Fibroblast of lung (primary cell): ENCODE results near the gene EDEM2. TPM values are rescaled to one million over a fixed set of nuclear protein-coding genes. Genes with fewer than 3 reads are reported as not detected.
"Not testable (repeated sequence)": the region's sequence is repeated elsewhere in the genome, so short reads cannot be mapped to it uniquely, and the experiment has no call there.

Experiments used
- DNase-seq, 2 donors: peaks; one replicate each; pipeline versions ENCODE4 v3.0.0 to v3.0.0-alpha.2; 2010; ENCODE audit warnings: low read depth in 2 of 2
- H2AFZ ChIP-seq: 2 replicates; pipeline ENCODE4 v1.5.1; 2012; ENCODE audit warnings: low read length, control low read depth, inconsistent platforms
- H3K27ac ChIP-seq: 2 replicates; pipeline ENCODE4 v1.5.1; 2011; ENCODE audit warnings: low read length, control low read depth; ENCODE audit not compliant: insufficient read depth
- H3K27me3 ChIP-seq: 2 replicates; pipeline ENCODE4 v1.5.1; 2011; ENCODE audit warnings: mild to moderate bottlenecking, low read length; ENCODE audit not compliant: control insufficient read depth, insufficient read depth
- H3K36me3 ChIP-seq: 2 replicates; pipeline ENCODE4 v1.5.1; 2011; ENCODE audit warnings: low read length; ENCODE audit not compliant: control insufficient read depth, insufficient read depth
- H3K4me1 ChIP-seq: 2 replicates; pipeline ENCODE4 v1.5.1; 2011; ENCODE audit warnings: low read length; ENCODE audit not compliant: control insufficient read depth, insufficient read depth; ENCODE audit errors: extremely low read depth
- H3K4me2 ChIP-seq: 2 replicates; pipeline ENCODE4 v1.5.1; 2011; ENCODE audit warnings: low read length, control low read depth; ENCODE audit not compliant: insufficient read depth; ENCODE audit errors: extremely low read depth
- H3K4me3 ChIP-seq, 4 experiments: fragments of 200-600 bp in 1 of 4; sonication (generic) in 1 of 4; replicated peaks in 1 of 4; 2 replicates each; pipeline ENCODE4 v1.5.1; 2011 to 2016; ENCODE audit warnings: low read length in 4 of 4, low read depth in 3 of 4, mild to moderate bottlenecking in 3 of 4, control low read depth in 2 of 4, inconsistent platforms in 1 of 4, mixed read lengths in 1 of 4; ENCODE audit not compliant: insufficient read depth in 1 of 4; ENCODE audit errors: control extremely low read depth in 1 of 4
- H3K79me2 ChIP-seq: 2 replicates; pipeline ENCODE4 v1.5.1; 2012; ENCODE audit warnings: mild to moderate bottlenecking, low read length, inconsistent platforms; ENCODE audit not compliant: control insufficient read depth, insufficient read depth
- H3K9ac ChIP-seq: 2 replicates; pipeline ENCODE4 v1.5.1; 2011; ENCODE audit warnings: mild to moderate bottlenecking, low read length, control low read depth; ENCODE audit not compliant: insufficient read depth
- H3K9me3 ChIP-seq: 2 replicates; pipeline ENCODE4 v1.5.1; 2012; ENCODE audit warnings: low read depth, low read length; ENCODE audit not compliant: control insufficient read depth, insufficient read depth
- H4K20me1 ChIP-seq: 2 replicates; pipeline ENCODE4 v1.5.1; 2011; ENCODE audit warnings: low read length; ENCODE audit not compliant: control insufficient read depth, insufficient read depth; ENCODE audit errors: extremely low read depth
- EZH2 ChIP-seq: IDR thresholded peaks from 2 replicates; pipeline ENCODE4 v1.5.1; 2012; ENCODE audit warnings: low read length, control low read depth, mild to moderate bottlenecking; ENCODE audit errors: missing control alignments
- polyA plus RNA-seq, 2 donors: library from polyadenylated mRNA; depleted of rRNA in 1 of 2; stranded (reverse) in 1 of 2; unstranded in 1 of 2; fragments of >200 nt; gene quantifications; 2 replicates each; pipeline ENCODE4 v1.2.1, GENCODE V29; 2011 to 2012; ENCODE audit warnings: missing spikeins in 1 of 2
- total RNA-seq: library from RNA; depleted of rRNA; stranded (reverse); fragments of >200 nt; gene quantifications from 2 replicates; pipeline ENCODE4 v1.2.1, GENCODE V29; 2014
- TF ChIP-seq, protein P1 (sequence below), 2 donors: IDR thresholded peaks in 1 of 2; conservative IDR thresholded peaks in 1 of 2; 1 replicate in 1 of 2; 2 replicates in 1 of 2; pipeline ENCODE4 v1.5.1; 2011 to 2012; ENCODE audit warnings: low read length in 2 of 2, control low read depth in 1 of 2, inconsistent platforms in 1 of 2, low read depth in 1 of 2, mild to moderate bottlenecking in 1 of 2

Gene EDEM2
- total and polyA plus RNA-seq, 2 donors (not counting 1 experiment from before 2014, with no cell fraction given), result 23.8 to 99.4 TPM

DNA sequence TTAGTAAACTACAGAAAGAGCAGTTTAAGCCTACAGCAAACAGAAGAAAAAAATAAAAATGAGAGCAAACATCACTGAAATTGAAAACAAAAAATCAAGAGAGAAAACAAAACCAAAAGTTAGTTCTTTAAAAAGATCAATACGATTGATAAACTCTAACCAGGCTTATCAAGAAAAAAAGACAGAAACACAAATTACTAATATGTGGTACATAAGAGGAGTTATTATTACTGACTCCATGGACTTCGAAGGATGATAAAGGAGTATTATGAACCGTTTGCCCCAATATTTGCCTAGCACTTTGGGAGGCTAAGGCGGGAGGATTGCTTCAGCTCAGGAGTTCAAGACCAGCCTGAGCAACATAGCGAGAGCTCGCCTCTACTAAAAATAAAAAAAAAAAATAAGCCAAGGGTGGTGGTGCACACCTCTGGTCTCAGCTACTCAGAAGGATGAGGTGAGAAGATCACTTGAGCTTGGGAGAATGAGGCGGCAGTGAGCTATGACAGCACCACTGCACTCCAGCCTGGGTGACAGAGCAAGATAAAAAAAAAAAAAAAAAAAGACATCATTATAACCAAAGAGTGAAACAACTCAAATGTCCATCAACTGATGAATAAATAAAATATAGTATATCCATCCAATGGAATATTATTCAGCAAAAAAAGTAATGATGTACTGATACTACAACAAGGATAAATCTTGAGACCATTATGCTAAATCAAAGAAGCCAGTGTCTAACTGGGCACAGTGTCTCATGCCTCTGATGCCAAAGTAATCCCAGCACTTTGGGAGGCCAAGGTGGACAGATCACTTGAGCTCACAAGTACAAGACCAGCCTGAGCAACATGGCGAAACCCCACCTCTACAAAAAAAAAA, 67.4 kb downstream of the EDEM2 start:
- Histone ChIP-seq H3K36me3 (peaks cover 5% of the 10 kb centered on the region), H3K79me2 (peaks cover 61% of the 10 kb centered on the region), H4K20me1 (no peaks in the 10 kb centered on the region), H3K9ac (no peak overlapping the region), H3K27me3 (no peaks in the 10 kb centered on the region), H3K4me1 (no peaks in the 10 kb centered on the region), H2AFZ (no peak overlapping the region), H3K27ac (no peak overlapping the region), H3K9me3 (no peaks in the 10 kb centered on the region), H3K4me3 (no peak overlapping the region), H3K4me2 (no peak overlapping the region)
- TF ChIP-seq, protein P1, sequence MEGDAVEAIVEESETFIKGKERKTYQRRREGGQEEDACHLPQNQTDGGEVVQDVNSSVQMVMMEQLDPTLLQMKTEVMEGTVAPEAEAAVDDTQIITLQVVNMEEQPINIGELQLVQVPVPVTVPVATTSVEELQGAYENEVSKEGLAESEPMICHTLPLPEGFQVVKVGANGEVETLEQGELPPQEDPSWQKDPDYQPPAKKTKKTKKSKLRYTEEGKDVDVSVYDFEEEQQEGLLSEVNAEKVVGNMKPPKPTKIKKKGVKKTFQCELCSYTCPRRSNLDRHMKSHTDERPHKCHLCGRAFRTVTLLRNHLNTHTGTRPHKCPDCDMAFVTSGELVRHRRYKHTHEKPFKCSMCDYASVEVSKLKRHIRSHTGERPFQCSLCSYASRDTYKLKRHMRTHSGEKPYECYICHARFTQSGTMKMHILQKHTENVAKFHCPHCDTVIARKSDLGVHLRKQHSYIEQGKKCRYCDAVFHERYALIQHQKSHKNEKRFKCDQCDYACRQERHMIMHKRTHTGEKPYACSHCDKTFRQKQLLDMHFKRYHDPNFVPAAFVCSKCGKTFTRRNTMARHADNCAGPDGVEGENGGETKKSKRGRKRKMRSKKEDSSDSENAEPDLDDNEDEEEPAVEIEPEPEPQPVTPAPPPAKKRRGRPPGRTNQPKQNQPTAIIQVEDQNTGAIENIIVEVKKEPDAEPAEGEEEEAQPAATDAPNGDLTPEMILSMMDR (conservative IDR thresholded peaks at IDR 0.05 in 1 of 2, IDR thresholded peaks at IDR 0.05 in 1 of 2; ENCODE audit: low read depth in 1 of 2, low read length in 2 of 2), result no peak
- no peak for TF ChIP-seq EZH2
- DNase-seq, result no peak

DNA sequence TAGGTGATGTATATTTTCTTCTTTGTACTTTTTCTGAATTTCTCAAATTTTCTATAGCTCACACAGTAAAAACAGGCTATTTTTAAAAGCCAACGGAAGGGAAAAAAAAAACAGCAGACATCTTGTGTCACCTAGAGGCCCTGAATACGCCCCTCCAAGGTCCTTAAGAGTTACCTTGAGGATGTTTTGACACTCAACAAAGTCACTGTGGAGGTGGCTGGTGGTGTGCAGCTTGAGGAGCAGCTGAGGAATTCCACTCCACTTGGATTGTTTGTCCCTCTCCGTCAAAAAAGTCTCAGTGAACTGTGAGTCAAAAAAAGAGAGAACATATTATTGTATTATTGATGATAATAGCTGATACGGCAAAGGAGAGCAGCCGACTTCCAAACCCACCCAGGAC, 69.3 kb downstream of the EDEM2 start:
- Histone ChIP-seq H3K27me3 (no peaks in the 10 kb centered on the region), H3K79me2 (peaks cover 50% of the 10 kb centered on the region), H3K9ac (no peak overlapping the region), H3K4me2 (no peak overlapping the region), H4K20me1 (no peaks in the 10 kb centered on the region), H3K4me3 (no peak overlapping the region), H2AFZ (no peak overlapping the region), H3K9me3 (no peaks in the 10 kb centered on the region), H3K27ac (no peak overlapping the region), H3K36me3 (peaks cover 5% of the 10 kb centered on the region), H3K4me1 (no peaks in the 10 kb centered on the region)
- TF ChIP-seq, protein P1 (conservative IDR thresholded peaks at IDR 0.05 in 1 of 2, IDR thresholded peaks at IDR 0.05 in 1 of 2; ENCODE audit: low read depth in 1 of 2, low read length in 2 of 2), result no peak
- DNase-seq, result no peak

DNA sequence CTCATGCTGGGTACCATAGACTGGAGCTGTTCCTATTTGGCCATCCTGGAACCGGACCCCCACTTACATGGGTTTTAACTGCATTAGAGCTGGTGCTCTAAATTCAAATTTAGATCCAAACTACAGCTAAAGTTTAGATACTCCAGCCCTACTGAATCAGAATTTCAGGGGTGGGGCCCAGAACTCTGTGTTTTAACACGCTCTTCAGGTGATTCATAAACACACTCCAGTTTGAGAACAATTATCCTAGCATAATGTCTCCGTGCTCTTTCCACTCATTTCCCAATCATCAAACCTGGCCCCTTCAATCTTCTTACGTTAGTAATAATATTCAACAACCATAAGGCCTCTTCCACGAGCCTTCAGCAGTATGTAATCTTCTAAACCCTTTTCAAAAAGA, 69.8 kb downstream of the EDEM2 start:
- H3K4me1 ChIP-seq, result no peaks in the 10 kb centered on the region
- H3K36me3 ChIP-seq, result peaks cover 5% of the 10 kb centered on the region
- H3K27me3 ChIP-seq, result no peaks in the 10 kb centered on the region
- H3K79me2 ChIP-seq, result peaks cover 45% of the 10 kb centered on the region
- H3K4me3 ChIP-seq, result no peak overlapping the region
- no peak overlapping the region for H2AFZ ChIP-seq
- no peak overlapping the region for H3K27ac ChIP-seq
- no peak overlapping the region for H3K9ac ChIP-seq
- H3K9me3 ChIP-seq, result no peaks in the 10 kb centered on the region
- no peaks in the 10 kb centered on the region for H4K20me1 ChIP-seq
- no peak overlapping the region for H3K4me2 ChIP-seq
- DNase-seq, result no peak
- no peak for TF ChIP-seq EZH2
- TF ChIP-seq, protein P1 (conservative IDR thresholded peaks at IDR 0.05 in 1 of 2, IDR thresholded peaks at IDR 0.05 in 1 of 2; ENCODE audit: low read depth in 1 of 2, low read length in 2 of 2), result no peak

DNA sequence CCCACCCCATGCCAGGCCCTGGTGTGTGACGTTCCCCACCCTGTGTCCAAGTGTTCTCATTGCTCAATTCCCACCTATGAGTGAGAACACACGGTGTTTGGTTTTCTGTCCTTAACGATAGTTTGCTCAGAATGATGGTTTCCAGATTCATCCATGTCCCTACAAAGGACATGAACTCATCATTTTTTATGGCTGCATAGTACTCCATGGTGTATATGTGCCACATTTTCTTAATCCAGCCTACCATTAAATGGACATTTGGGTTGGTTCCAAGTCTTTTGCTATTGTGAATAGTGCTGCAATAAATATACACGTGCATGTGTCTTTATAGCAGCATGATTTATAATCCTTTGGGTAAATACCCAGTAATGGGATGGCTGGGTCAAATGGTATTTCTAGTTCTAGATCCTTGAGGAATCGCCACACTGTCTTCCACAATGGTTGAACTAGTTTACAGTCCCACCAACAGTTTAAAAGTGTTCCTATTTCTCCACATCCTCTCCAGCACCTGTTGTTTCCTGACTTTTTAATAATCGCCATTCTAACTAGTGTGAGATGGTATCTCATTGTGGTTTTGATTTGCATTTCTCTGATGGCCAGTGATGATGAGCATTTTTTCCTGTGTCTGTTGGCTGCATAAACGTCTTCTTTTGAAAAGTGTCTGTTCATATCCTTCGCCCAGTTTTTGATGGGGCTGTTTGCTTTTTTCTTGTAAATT, 75.5 kb downstream of the EDEM2 start:
- H3K9ac ChIP-seq, H4K20me1 ChIP-seq, H2AFZ ChIP-seq, H3K36me3 ChIP-seq, H3K79me2 ChIP-seq, DNase-seq, H3K4me3 ChIP-seq, H3K4me2 ChIP-seq, H3K4me1 ChIP-seq, H3K27ac ChIP-seq, H3K9me3 ChIP-seq, H3K27me3 ChIP-seq: not testable (repeated sequence)
